GM21526 (cell line): ENCODE measurements around the gene JAKMIP2.

Experiments used
- ATAC-seq: cut with Tn5 transposase; IDR thresholded peaks from one replicate; pipeline ENCODE4 v1.9.1; 2021; ENCODE audit warnings: moderate library complexity; ENCODE audit not compliant: unreplicated experiment, low FRiP score

Gene JAKMIP2

DNA sequence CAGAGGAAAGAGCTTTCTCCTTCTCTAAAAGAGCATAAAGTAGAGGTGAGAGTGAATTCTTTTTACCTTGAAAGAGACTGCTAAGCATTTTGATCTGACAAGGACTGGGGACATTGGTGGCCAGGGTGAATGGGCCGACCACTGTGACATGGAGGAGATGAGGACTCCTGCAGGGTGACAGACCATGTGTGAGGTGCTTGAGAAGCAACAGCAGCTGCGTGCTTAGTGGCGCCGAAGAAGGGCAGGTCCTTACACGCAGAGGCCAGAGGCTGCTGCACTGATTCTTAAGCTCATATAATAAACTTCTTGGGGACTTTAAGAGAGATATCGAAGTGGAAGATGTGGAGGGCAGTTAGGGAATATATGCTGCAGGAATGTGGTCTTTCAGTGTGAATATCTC is 8.7 kb upstream of the JAKMIP2 start:
- ATAC-seq: no peak

DNA sequence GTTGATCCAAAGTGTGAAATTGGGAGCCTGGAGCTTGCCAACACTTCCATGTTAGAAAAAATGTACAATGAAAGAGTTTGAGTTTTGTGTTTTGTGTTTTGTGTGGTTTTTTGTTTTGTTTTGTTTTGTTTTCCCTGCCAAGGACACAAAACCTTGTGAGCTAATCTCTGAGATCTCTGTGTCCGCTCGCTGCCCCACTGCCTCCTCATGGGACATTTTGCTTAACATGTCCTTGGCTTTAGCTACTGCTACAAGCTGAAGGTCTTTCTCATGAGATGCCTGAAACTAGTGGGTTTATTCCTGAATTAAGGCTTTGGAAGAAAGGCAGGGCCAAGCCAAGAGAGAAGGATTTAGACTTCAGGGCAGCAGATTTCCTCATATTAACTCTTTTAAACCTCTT is 7.3 kb upstream of the JAKMIP2 start:
- ATAC-seq: no peak

DNA sequence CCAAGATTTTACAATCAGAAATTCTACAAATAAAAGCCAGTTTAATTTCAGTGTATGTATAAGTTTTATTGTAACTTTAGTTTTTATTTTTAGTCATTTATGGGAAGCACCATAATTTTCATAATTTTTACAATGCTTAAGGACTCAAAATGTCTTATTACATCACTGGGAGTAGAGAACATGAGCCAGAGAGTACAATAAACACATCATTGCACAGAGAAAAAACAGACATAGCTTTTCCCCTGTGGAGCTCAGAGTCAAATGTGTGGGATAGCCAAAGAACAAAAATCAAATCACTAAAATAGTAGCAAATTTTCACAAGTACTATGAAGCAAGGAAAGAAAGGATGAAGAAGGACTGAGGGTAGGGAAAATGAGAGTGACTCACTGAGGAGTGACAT is 5.5 kb upstream of the JAKMIP2 start:
- no peak for ATAC-seq

DNA sequence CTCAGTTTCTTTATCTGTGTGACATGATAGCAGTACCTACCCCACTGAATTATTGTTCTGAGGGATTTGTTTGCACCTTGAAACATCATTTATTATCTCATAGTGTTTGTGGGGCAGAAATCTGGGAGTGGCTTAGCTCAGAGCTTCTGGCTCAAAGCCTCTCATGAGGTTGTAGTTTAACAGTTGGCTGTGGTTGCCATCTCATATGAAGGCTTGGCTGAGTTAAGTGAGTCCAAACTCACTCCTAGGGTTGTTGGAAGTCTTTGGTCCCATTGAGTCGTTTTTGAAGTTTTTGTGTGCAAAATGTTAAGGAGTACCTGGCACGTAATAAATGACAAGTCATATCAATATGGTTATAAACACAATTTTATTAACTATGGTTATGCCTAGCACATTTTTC is 3.6 kb upstream of the JAKMIP2 start:
- no peak for ATAC-seq

DNA sequence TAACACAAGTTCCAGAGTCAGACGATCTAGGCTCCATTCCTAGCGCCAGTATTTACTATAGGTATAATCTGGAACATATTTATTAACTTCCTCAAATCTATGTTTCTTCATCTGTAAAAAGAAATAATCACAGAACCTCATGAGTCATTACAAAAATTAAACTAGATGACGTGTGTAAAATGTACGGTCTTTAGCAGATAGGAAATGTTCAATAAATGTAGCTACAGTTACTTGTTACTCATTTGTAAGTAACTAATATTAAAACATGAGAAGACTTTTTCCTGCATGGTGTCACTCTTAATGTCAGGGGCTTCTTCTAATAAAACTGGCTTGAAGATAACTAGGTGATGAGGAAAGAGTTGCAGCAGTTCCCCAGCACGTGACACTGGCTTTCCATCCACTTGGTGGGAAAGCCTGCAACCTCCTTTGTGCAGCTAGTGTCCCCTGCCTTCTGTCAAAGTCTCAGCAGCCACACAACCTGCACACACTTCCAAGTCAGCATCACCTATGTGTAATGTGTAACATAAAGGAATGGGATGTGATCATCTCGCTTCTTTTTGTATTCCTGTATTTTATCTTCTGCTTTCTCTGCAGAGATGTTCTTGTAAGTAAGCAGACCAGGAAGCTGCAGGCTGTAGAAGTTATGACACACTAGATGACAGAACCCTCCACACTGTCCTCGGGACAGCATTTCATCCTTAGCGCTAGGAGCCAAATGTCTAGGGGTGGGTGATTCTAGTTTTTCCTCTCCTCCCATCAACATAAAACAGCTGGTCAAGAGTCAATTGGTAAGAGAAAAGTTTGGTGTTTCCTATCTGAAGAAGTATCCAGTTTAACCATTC is 1.8 kb upstream of the JAKMIP2 start:
- no peak for ATAC-seq

DNA sequence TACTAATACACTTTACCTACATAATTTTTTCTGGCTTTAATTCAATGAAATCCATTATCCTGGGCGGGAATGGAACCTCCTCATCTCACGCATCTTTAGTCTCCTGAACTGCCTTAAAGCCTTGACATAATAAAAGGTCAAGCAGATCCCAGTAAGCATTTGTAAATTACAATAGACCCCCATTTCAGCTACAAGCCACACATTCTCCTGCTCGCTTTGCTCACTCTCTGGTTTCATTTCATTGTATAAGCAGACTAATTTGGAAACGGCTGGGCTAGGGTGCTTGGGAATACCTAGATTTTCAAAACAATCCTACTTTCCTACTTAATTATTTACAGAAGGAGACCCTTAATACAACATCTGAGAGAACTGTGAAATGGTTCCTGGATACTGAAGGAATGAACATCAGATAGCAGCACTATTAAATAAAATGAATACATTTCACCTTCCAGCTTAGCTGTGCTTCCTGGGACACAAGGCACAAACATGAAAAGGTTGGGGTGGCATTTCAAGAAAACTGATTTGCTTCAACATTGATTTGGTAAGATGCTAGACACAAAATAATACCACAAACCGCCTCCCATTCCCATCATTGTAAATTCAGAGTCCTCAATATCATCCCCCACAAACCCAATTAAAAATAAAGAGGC is 1.5 kb downstream of the JAKMIP2 start:
- no peak for ATAC-seq

DNA sequence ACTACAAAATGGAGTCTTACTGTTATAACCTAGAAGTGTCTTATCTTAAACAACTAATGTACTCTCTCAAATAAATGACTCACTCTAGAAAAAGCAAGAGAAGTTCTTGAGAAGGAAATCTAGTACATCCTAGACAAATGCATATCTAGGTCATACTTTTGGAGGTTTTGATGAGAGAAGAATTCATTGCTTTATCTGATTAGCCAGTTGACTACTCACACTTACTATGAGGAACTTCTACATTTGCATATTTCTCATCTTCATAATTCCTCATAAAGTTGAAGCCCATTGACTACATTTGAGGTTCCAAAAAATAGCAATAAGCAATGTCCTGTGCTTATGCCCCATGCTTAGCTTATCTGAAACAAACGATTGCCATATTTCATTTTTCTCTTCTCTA is 2.8 kb downstream of the JAKMIP2 start:
- no peak for ATAC-seq

DNA sequence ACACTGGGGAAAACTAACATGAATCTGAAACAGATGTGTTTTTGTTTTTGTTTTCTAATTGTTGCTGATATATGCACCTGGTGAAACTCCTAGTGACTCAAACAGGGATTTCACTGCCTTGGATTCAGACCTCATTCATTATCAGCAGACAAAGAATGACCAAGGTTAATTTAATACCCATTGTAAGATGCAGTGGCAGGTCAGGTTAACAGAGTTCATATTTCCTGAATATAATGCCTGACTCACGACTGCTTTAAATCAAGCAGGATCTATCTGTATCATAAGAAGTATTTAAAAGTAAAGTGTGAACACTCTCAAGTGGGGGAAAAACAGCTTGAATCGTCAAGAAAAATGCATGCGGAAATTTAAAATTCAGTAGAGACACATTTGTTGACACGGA is 5.5 kb downstream of the JAKMIP2 start:
- ATAC-seq: no peak

DNA sequence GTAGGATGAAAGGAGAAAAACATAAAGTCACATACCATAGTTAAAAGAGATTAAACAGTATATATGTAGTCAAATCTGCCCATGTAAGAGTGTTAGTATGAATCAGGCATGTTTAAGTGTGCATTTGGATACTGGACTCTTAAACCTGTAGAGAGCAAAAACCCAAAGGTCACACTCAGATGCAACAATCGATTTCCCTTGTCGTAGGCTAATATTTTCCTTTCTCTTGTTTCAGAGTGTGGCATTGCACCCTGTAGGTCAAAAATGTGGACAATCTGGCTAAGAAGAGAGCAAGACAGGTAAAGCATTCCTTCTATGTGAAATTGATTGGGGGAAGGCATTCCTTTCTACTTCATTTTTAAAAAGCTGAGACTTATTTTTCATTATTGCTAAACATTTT is 8.9 kb downstream of the JAKMIP2 start:
- ATAC-seq: no peak

DNA sequence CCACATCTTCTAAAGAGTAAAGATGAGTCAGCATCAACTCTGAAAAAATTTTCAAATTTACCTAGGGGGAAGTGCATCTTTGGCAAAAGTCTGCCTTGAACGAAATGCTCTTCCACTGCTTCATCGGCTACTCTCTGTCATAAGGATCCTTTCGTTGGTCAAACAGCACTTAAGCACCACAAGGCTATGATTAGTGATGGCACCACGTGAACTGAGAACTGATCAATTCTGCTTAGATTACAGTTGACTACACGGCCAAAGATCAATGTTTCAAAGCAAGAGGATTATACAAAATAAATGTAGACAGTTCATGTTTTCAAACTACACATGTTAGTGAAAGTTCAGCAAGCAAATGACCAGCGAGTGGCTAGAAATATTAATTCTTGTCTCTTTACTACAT is 9.4 kb downstream of the JAKMIP2 start:
- no peak for ATAC-seq

DNA sequence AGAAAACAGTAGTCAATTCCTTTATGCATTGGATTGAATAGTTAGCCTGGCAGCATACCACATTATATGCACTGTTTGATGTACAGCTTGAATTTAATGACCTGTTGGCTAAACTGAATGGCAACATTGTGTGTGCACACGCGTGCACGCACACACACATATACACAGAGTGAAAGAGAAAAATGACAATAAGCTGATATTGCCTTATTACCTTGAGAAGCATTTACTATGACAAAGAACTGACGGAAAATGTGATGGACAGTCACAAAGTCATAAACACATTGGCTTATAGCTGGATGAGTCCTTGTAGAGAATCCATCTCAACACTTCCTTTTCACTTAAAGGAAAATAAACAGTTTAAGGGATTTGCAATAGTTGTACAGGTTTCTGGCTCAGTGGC is 15.5 kb downstream of the JAKMIP2 start:
- ATAC-seq: no peak

DNA sequence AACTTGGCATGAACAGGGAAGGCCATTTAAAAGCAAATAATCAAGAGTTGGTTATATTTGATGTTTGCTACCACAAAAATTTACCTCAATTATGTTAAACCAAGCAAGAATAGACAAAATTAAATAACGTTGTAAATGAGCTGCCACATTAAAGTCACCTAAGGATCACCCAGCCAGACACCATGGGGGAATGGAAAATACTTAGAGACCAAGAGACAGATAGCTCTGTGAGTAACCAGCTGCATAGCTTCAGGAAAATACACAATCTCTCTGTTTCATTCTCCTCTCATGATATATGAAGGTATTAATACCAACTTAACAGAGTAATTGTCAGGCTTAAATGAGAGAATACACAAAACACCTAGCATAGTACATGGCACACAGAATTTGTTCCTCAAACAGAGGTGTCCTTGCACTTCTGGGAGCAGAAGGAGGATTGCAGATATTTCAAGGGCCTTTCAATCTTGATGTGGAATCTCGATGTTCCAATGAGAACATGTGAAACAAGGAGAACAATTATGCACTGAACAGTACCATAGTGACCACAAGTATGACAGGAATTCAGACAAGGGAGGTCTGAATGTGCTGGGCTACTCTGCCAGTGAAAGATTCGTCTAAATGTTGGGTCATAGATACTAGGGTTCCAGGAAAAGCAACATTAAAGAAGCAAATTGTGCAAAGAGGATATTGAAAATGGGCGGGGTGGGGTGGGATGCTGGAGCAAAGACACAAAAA is 18.6 kb downstream of the JAKMIP2 start:
- ATAC-seq: no peak

DNA sequence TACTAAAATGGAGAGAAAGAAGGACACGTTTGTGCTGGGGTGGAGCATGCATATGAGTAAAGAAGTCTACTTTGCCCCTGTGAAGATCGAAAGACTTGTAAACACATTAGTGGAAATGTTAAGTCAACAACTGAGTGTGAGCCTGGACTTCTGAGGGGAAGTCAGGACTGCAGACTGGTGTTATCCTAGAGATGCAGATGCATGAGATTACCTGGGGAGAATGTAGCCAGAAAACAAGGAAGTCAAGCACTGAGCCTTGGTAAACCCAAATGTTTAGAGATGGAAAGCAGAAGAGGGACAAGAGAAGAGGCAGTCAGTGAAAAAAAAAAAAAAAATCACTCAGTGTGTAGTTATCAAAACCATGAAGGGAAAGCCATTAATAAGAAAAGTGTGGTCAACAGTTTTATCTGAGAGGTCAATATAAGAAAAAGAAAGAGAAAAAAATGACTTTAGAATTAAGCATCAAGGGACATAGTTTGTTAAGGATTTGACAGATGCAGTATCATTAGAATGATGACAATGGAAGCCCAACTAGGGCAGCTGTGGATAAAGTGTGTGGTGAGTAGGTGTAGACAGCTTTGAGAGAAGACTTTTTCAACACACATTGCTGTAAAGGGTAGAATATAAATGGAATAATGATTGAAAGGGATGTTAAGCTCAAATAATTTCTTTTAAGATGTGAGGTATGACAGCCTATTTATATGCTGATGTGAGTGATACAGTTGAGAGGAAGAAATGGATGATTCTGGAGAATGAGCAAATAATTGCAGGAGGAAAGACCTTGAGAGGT is 22.2 kb downstream of the JAKMIP2 start:
- no peak for ATAC-seq

DNA sequence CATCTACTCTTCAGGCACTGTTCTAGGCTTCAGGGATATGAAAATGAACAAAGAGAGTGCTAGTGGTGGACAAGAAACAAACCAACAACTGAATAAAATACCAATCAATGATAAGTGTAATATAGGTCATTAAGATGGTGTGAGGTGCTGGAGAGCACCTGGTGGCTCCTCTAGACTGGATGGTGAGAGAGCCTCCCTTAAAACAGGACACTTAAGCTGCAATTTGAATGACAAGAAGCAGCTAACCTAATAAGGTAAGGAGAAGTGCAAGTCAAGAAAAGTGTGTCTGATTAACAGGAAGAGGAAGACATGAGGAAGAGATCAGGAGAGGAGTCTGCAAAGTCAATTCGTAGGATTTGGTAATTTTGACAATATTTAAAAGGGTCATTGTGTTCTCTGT is 23.1 kb downstream of the JAKMIP2 start:
- ATAC-seq: no peak

DNA sequence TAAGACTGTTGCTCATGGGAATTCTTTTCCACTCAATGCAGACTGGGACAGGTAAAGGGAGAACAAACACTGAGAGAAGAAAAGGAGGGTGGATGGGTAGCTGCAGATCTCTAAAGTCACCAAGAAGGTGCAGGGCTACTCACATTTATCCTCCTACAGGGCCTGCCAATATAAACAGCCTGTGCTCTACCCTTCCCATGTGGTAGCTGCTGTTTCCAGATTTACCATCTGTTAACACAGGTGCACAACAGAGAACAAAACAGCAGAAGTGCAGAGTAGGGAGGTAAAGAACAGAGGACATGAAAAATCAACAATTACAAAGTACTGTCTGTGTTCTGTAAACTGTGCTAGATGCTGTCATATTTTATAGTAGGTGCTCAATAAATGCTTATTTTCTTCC is 26.0 kb downstream of the JAKMIP2 start:
- ATAC-seq: no peak

DNA sequence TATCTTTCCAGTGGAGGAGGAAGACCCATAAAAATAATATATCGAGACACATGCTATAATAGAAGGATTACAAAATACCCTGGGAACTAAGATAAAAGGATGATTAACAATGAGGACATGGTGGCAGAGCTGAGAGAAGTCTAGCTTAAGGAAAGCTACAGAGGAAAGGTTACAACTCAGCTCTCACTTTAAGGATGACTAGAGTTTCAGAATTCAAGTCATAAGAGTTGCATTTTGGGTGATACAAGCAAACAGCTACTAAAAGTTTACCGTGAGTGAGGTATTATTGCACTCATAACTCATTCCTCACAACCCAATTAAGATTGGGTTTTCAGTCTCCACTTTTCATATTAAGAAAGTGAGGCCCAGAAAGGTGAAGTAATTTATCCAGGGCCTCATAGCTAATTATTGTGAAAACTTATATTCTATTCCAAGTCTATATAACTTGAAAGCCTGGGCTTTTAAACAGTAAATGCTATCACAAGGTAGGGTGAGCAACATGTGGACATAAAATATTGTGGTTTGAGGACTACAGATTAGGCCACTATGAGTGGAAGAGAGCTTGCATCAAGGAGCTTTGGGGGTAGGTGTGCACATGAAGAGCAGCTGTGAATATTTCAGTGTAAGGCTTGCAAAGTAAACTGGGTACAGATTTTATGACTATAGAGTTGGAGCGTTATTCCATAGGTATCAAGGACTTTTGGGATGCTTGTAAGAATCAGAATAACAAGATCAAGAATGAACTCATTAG is 28.0 kb downstream of the JAKMIP2 start:
- ATAC-seq: no peak

DNA sequence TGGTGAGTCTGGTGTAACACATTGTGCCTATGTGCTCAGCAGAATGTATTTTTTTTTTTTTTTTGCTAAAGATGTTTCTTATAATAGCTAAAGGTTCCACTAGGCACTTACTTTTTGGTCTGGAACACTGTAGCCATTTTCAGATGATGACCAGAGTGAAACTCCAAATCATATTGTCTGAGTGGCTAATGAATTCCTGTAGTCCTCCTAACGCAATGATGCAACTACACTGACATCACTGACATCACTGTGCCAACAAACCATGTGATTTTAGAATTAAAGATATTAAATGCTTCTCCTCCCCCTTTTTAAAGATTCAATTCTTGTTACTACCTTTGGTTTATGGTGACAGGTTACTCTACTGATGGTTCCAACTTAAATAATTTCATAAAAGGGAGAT is 28.8 kb downstream of the JAKMIP2 start:
- no peak for ATAC-seq

DNA sequence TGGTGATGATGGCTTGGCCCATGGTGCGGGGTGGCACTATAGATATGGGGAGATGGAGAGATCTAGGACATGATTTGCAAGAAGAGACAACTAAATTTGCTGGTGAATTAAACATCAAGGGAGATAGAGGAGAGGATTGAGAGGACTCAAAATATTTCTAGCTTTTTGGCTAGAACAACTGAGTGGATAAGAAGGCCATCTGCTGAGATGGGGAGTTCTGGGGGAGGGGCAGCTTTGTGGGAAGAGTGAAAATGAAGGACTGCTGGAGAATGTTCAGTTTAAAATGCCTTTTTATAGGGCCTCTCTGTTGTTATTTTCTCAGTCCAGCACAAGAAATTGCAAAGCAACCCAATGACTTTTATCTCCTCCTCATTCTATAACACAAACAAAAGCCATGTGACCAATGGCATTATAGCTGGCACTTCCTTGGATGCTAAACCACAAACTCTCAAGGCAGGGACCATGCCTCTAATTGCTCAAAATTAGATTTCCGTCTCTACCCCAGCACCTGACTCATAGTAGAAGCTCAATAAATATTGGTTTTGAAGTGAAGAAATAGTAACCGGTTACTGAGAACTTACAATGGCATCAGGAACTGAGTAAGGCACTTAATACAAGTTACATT is 29.8 kb downstream of the JAKMIP2 start:
- no peak for ATAC-seq

DNA sequence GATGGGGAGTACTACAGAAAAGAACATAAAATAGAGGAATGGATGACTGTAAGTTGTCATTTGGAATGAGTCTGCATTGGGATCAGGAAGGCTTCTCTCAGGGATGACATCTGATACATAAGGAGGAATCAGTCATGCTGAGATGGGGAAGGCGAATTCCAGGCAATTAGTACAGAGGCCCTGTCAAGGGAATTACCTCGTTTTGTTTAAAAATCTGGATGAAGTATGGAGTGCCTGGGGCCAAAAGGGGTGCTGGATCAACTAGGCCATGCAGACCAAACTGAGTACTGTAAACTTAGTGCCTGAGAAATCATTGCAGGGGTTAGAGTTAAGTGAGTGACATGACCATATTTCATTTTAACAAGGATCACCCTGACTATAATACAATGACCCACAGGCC is 30.5 kb downstream of the JAKMIP2 start:
- ATAC-seq: no peak
